ENCODE measurements around the gene DICER1.

DICER1 gene

DNA sequence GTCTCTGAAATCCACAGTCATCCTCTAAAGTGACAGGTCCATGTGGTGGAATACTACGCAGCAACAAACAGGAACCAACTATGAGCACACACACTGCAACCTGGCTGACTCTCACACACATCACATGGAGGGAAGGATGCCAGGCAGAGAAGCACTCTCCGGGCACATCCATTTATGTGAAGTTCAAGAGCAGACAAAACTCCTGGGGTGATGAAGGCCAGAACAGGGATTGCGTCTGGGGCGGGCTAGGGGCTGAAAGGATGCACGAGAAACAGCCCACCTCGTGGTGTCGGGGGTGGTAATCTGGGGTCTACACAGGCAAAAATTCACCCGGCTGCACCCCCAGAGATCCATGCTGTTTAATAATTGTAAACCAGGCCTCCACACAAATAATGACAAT lies 100.2 kb downstream of the DICER1 start:
- Histone ChIP-seq H3K79me2 (ENCODE audit: low read length) (no peaks in the 10 kb centered on the region), H4K20me1 (ENCODE audit: insufficient read depth, low read length) (no peaks in the 10 kb centered on the region), H3K36me3 (replicated peaks; ENCODE audit: low read depth, low read length) (no peaks in the 10 kb centered on the region), H3K9ac (ENCODE audit: low read length) (no peak overlapping the region), H3K9me3 (ENCODE audit: insufficient read depth, low read length) (no peaks in the 10 kb centered on the region), H3K4me3 (ENCODE audit: low read length) (no peak overlapping the region), H3K27ac (ENCODE audit: low read length) (no peak overlapping the region), H3K27me3 (ENCODE audit: low read depth, low read length) (no peaks in the 10 kb centered on the region), H2AFZ (ENCODE audit: low read depth, low read length) (no peak overlapping the region), H3K4me2 (ENCODE audit: low read length) (no peak overlapping the region), H3K4me1 (ENCODE audit: low read length) (no peaks in the 10 kb centered on the region)
- no peak for TF ChIP-seq EZH2phosphoT487 (IDR thresholded peaks at IDR 0.05; ENCODE audit: low read depth)
- TF ChIP-seq, protein P1, sequence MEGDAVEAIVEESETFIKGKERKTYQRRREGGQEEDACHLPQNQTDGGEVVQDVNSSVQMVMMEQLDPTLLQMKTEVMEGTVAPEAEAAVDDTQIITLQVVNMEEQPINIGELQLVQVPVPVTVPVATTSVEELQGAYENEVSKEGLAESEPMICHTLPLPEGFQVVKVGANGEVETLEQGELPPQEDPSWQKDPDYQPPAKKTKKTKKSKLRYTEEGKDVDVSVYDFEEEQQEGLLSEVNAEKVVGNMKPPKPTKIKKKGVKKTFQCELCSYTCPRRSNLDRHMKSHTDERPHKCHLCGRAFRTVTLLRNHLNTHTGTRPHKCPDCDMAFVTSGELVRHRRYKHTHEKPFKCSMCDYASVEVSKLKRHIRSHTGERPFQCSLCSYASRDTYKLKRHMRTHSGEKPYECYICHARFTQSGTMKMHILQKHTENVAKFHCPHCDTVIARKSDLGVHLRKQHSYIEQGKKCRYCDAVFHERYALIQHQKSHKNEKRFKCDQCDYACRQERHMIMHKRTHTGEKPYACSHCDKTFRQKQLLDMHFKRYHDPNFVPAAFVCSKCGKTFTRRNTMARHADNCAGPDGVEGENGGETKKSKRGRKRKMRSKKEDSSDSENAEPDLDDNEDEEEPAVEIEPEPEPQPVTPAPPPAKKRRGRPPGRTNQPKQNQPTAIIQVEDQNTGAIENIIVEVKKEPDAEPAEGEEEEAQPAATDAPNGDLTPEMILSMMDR (IDR thresholded peaks at IDR 0.05; ENCODE audit: low read depth, low read length): no peak

DNA sequence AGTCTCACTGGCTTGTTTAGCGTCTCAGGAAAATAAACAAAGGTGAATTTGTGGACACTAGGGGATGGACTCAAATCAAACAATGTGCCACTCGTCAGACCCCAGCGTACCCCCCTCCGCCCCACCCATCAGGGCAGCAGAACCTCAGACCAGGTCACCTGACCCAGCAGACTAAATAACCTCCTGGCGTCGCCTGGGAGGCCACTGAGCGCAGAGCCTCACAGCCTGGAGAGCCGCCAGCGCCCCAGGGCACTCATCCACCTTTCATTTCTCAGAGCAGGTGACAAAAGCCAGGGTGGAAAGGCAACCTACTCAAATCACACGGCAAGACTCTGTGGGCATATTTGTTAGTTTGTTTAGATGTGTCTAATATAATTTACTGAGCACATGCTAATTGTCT lies 100.9 kb downstream of the DICER1 start:
- H3K4me3 ChIP-seq (ENCODE audit: low read length): no peak overlapping the region
- no peak overlapping the region for H3K4me2 ChIP-seq (ENCODE audit: low read length)
- no peak overlapping the region for H2AFZ ChIP-seq (ENCODE audit: low read depth, low read length)
- no peak overlapping the region for H3K9ac ChIP-seq (ENCODE audit: low read length)
- no peak for TF ChIP-seq EZH2phosphoT487 (IDR thresholded peaks at IDR 0.05; ENCODE audit: low read depth)
- TF ChIP-seq, protein P1 (IDR thresholded peaks at IDR 0.05; ENCODE audit: low read depth, low read length): no peak
- no peaks in the 10 kb centered on the region for H3K4me1 ChIP-seq (ENCODE audit: low read length)
- H3K79me2 ChIP-seq (ENCODE audit: low read length): no peaks in the 10 kb centered on the region
- H3K27me3 ChIP-seq (ENCODE audit: low read depth, low read length): no peaks in the 10 kb centered on the region
- no peaks in the 10 kb centered on the region for H3K9me3 ChIP-seq (ENCODE audit: insufficient read depth, low read length)
- H4K20me1 ChIP-seq (ENCODE audit: insufficient read depth, low read length): no peaks in the 10 kb centered on the region
- H3K27ac ChIP-seq (ENCODE audit: low read length): no peak overlapping the region
- H3K36me3 ChIP-seq (replicated peaks; ENCODE audit: low read depth, low read length): no peaks in the 10 kb centered on the region

DNA sequence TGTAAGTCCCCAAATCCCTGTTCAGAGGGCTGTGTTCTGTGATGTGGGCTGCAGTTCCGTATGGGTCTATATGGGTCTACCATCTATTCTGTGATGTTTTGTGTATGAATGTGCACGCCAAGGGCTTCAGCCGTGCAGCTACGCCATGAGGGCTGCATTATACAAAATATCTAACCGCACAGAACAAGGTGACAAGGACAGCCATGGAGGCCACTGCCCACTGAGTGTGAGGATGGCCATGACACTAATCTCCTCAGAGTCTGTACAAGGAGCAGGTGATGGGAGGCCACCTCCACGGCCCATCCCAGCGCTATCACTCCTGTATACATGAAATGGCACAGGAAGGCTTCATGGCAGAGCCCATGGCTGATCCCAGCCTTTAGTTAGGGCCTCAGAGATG lies 102.0 kb downstream of the DICER1 start:
- no peaks in the 10 kb centered on the region for H4K20me1 ChIP-seq (ENCODE audit: insufficient read depth, low read length)
- H3K27ac ChIP-seq (ENCODE audit: low read length): no peak overlapping the region
- no peak overlapping the region for H3K4me2 ChIP-seq (ENCODE audit: low read length)
- TF ChIP-seq, protein P1 (IDR thresholded peaks at IDR 0.05; ENCODE audit: low read depth, low read length): no peak
- no peak for TF ChIP-seq EZH2phosphoT487 (IDR thresholded peaks at IDR 0.05; ENCODE audit: low read depth)
- no peak overlapping the region for H2AFZ ChIP-seq (ENCODE audit: low read depth, low read length)
- no peak overlapping the region for H3K9ac ChIP-seq (ENCODE audit: low read length)
- H3K36me3 ChIP-seq (replicated peaks; ENCODE audit: low read depth, low read length): no peaks in the 10 kb centered on the region
- H3K4me3 ChIP-seq (ENCODE audit: low read length): no peak overlapping the region
- no peaks in the 10 kb centered on the region for H3K9me3 ChIP-seq (ENCODE audit: insufficient read depth, low read length)
- no peaks in the 10 kb centered on the region for H3K27me3 ChIP-seq (ENCODE audit: low read depth, low read length)
- H3K4me1 ChIP-seq (ENCODE audit: low read length): no peaks in the 10 kb centered on the region
- H3K79me2 ChIP-seq (ENCODE audit: low read length): no peaks in the 10 kb centered on the region

DNA sequence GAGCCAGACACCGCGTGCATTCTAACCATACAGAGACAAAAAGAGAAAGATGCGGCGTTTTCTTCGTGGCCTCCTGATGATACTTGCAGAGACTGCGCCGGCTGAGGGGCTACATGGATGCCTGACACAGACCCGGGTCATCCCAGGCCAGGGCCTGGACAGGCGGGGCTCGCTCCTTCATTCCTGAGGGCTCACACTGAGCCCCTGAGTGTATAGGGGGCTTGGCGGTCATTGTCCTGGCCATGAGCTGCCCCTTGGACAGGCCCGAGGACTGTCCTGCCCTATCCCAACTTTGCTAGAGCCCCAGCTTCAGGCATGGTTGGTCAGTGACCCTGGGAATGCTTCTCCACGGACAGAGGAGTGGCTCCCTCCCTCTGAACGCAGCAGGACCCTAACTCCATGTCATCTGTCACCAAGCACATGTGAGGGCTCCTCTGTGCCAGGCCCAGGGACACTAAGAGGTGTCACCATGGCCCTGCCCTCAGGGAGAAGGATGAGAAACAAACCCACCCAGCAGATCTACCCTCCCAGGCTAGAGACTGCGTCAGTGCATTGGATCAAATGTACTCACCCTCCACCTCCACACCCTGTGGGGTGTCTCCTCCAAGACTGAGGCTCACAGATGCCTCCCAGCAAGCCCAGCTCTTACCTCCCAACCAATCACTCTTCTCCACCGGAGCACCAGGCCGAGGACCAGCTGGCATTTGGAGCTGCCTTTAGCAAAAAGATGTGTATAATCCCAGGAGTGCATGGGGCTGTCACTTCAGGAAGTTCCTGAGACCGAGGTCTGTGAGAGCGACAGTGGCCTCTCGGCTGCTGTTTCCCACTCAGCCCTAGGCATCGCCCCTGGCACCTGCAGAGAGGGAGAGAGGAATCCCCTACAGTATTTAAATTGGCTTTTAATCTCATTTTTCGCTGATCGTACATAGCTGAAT lies 102.7 kb downstream of the DICER1 start:
- Histone ChIP-seq H3K9ac (ENCODE audit: low read length) (no peak overlapping the region), H4K20me1 (ENCODE audit: insufficient read depth, low read length) (no peaks in the 10 kb centered on the region), H3K4me1 (ENCODE audit: low read length) (no peaks in the 10 kb centered on the region), H3K4me2 (ENCODE audit: low read length) (no peak overlapping the region), H3K27ac (ENCODE audit: low read length) (no peak overlapping the region), H3K4me3 (ENCODE audit: low read length) (no peak overlapping the region), H3K27me3 (ENCODE audit: low read depth, low read length) (peaks cover 2% of the 10 kb centered on the region; the same call in 1 of the 2 replicates), H3K36me3 (replicated peaks; ENCODE audit: low read depth, low read length) (no peaks in the 10 kb centered on the region), H3K79me2 (ENCODE audit: low read length) (no peaks in the 10 kb centered on the region), H3K9me3 (ENCODE audit: insufficient read depth, low read length) (no peaks in the 10 kb centered on the region), H2AFZ (ENCODE audit: low read depth, low read length) (no peak overlapping the region)
- TF ChIP-seq EZH2phosphoT487 (IDR thresholded peaks at IDR 0.05; ENCODE audit: low read depth): no peak
- TF ChIP-seq, protein P1 (IDR thresholded peaks at IDR 0.05; ENCODE audit: low read depth, low read length): no peak
